SK-N-MC (cell line): ENCODE results near the gene FAF2.

ENCODE experiments used
- DNase-seq: peaks from one replicate; pipeline ENCODE4 v3.0.0-alpha.2; 2011; ENCODE audit warnings: low read depth, low spot score
- H3K27ac ChIP-seq: fragments of 200-600 bp; sonication (generic); 2 replicates; pipeline ENCODE4 v1.5.1; 2016; ENCODE audit warnings: mixed run types
- H3K36me3 ChIP-seq: fragments of 200-600 bp; sonication (generic); 2 replicates; pipeline ENCODE4 v1.6.1; 2017; ENCODE audit warnings: antibody characterized with exemption, low read length, mixed read lengths; ENCODE audit not compliant: insufficient read depth
- H3K4me3 ChIP-seq: fragments of 200-600 bp; sonication (generic); 2 replicates; pipeline ENCODE4 v1.5.1; 2016
- H3K9ac ChIP-seq: fragments of 200-600 bp; sonication (generic); 2 replicates; pipeline ENCODE4 v1.8.0; 2017; ENCODE audit warnings: mixed run types, mixed read lengths; ENCODE audit not compliant: insufficient read length
- H3K9me3 ChIP-seq: fragments of 200-600 bp; sonication (generic); 2 replicates; pipeline ENCODE4 v1.6.1; 2017; ENCODE audit warnings: low read depth, mild to moderate bottlenecking, antibody characterized with exemption, low read length, moderate library complexity, mixed read lengths
- EZH2 ChIP-seq: fragments of 200-600 bp; sonication (generic); IDR thresholded peaks from one replicate; pipeline ENCODE4 v1.6.1; 2017; ENCODE audit warnings: antibody characterized with exemption
- FOXP2 ChIP-seq: optimal IDR thresholded peaks from 2 replicates; pipeline ENCODE3; 2011; ENCODE audit warnings: mild to moderate bottlenecking, moderate library complexity; ENCODE audit not compliant: insufficient read depth; ENCODE audit errors: extremely low read length, control extremely low read depth
- POLR2AphosphoS5 ChIP-seq: IDR thresholded peaks from 2 replicates; pipeline ENCODE4 v1.6.1; 2012; ENCODE audit warnings: mild to moderate bottlenecking, low read depth, low read length, borderline replicate concordance

The FAF2 gene

DNA sequence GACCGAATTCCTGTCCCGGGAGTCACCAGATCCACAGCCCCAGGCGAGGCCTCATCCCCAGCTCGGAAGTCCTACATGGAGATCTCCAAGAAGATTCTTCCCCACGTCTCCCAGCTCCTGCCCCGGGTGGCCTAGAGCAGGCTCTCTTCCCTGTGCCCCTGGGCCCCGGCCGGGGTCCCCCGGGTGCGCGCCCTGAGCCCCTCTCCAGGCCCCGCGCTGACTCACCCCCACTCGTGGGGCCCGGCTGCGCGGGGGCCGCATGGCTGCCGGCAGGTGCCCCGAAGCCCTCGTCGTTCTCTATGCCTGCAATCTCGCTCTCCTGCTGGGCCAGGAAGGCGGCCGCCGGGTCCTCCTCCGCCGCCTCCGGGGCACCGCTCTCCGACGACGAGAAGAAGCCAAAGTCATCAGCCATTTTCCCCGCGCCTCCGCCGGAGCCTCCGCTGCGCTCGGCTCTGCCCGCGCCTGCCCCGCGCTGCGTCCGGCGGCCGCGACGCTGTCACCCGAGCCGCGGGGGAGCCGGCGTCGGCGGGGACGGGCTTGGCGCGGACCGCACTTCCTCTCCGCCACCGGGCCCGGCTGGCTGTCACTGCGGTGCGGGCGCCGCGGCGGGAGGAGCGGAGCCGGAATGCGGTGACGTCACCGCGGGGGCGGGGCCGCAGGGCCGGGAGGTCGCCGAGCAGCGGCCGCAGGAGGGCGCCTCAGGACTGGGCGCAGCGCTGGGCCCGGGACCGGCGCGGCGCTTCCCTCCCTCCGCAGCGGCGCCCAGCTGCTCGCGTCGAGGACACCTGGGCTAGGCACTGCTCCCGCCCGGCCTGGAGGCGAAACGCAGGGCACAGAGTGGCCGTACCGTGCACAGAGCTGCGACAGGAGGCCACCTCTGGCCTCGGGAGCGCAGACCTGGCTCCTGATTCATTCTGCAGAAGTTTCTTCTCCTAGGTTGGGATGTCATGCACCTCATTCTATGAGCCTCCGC lies 31.9 kb upstream of the FAF2 start, which contains the start of gene CLTB:
Gene CLTB (minus strand): TSS at position 588 of the 973 bp plus-strand sequence. CDS start 176 bp downstream, at position 412.
- TF ChIP-seq POLR2AphosphoS5 (no peak), FOXP2 (peak; percentile 17)
- Histone ChIP-seq H3K9me3 (no peaks in the 10 kb centered on the region), H3K9ac (peak within 1 kb of the TSS; percentile 81), H3K36me3 (no peaks in the 10 kb centered on the region), H3K27ac (no peak within 1 kb of the TSS), H3K4me3 (peak within 1 kb of the TSS; percentile 87)
- no peak for DNase-seq

- peak overlapping the region; percentile 87 for H3K4me3 ChIP-seq
- TF ChIP-seq FOXP2: no peak
- no peak for TF ChIP-seq EZH2
- no peak for TF ChIP-seq POLR2AphosphoS5
- DNase-seq: no peak
- H3K9me3 ChIP-seq: no peaks in the 10 kb centered on the region
- no peak overlapping the region for H3K27ac ChIP-seq
- H3K36me3 ChIP-seq: no peaks in the 10 kb centered on the region
- H3K9ac ChIP-seq: peak overlapping the region; percentile 55
Measured at GRCh38 chr5:176416965-176417364, 31.2 kb upstream of the FAF2 start.

DNA sequence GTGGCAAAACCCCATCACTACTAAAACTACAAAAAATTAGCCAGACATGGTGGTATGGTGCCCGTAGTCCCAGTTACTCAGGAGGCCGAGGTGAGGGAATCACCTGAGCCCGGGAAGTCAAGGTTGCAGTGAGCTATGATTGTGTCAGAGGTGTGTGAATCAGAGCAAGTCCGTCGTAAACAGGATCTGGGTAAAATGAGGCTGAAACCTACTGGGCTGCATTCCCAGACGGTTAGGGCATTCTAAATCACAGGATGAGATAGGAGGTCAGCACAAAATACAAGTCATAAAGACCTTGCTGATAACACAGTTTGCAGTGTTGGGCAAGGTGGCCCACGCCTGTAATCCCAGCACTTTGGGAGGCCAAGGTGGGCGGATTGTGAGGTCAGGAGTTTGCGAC lies 29.9 kb upstream of the FAF2 start:
- TF ChIP-seq EZH2 (no peak), FOXP2 (no peak), POLR2AphosphoS5 (no peak)
- DNase-seq: no peak
- Histone ChIP-seq H3K4me3 (no peak overlapping the region), H3K9ac (no peak overlapping the region), H3K36me3 (no peaks in the 10 kb centered on the region), H3K27ac (no peak overlapping the region), H3K9me3 (no peaks in the 10 kb centered on the region)

DNA sequence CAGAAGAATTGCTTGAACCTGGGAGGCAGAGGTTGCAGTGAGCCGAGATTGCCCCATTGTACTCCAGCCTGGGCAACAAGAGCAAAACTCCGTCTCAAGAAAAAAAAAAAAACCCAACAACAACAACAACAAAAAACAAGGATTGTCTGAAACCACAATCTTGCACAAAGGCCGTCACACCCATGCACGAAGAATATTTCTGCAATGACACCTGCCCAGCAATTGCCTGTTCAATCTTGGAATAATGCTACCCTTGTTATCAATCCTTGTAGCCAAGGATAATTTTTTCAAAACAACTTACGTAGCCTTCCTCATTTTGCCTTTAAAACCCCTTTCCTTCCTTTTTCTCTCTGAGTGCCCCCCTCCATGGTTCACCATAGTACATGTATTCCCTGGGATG lies 28.1 kb upstream of the FAF2 start:
- TF ChIP-seq EZH2: no peak
- no peak for TF ChIP-seq POLR2AphosphoS5
- TF ChIP-seq FOXP2: no peak
- no peak overlapping the region for H3K9ac ChIP-seq
- H3K36me3 ChIP-seq: no peaks in the 10 kb centered on the region
- no peak overlapping the region for H3K27ac ChIP-seq
- H3K4me3 ChIP-seq: no peak overlapping the region
- no peaks in the 10 kb centered on the region for H3K9me3 ChIP-seq
- no peak for DNase-seq

- H3K27ac ChIP-seq: no peak overlapping the region
- no peak overlapping the region for H3K4me3 ChIP-seq
- H3K9me3 ChIP-seq: no peaks in the 10 kb centered on the region
- DNase-seq: no peak
- H3K36me3 ChIP-seq: no peaks in the 10 kb centered on the region
- TF ChIP-seq POLR2AphosphoS5: no peak
- TF ChIP-seq FOXP2: no peak
- TF ChIP-seq EZH2: no peak
- no peak overlapping the region for H3K9ac ChIP-seq
Measured at GRCh38 chr5:176420972-176421544, 27.1 kb upstream of the FAF2 start.

- Histone ChIP-seq H3K9me3 (no peaks in the 10 kb centered on the region), H3K4me3 (no peak overlapping the region), H3K36me3 (no peaks in the 10 kb centered on the region), H3K27ac (no peak overlapping the region), H3K9ac (no peak overlapping the region)
- no peak for DNase-seq
- TF ChIP-seq EZH2 (no peak), FOXP2 (no peak), POLR2AphosphoS5 (no peak)
Measured at GRCh38 chr5:176424181-176424580, 24.0 kb upstream of the FAF2 start.

DNA sequence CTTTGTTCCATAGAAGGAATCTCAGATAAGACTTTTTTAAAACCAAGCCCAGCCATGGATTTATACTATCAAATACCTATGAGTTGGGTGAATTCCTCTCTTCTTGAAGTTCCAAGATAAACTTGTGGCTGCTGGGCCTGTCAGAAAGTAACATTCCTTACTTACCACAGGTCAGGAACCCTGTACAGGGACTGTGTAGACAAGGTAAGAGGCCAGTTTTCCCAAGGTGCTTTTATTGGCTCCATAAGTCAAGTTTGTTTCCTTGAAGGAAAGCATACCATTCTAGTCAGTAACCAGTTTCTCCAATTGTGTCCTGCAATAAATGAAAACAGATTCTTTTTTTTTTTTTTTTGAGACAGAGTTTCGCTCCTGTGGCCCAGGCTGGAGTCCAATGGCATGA lies 23.0 kb upstream of the FAF2 start:
- no peaks in the 10 kb centered on the region for H3K36me3 ChIP-seq
- DNase-seq: no peak
- TF ChIP-seq EZH2: no peak
- TF ChIP-seq FOXP2: no peak
- no peak for TF ChIP-seq POLR2AphosphoS5

DNA sequence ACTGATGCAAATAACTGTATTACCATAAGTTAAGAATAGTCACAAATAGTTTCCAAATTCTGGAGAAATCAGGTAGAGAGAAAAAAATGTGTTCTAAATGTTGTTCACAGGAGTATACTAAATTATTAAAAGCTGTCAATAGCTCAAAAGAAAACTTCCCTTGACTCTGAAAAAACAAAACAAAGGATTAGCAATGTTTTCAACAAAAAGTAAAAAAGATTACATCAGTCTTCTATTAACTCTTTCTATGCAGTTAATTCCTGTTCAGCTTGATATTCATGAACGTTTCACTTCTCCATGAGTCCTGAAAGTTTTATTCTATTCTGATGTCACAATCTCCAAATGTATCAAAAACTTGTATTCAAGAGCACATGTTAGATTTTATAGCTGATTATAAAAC lies 22.4 kb upstream of the FAF2 start:
- TF ChIP-seq EZH2 (no peak), FOXP2 (no peak), POLR2AphosphoS5 (no peak)
- no peaks in the 10 kb centered on the region for H3K36me3 ChIP-seq
- H3K4me3 ChIP-seq: no peak overlapping the region
- DNase-seq: no peak
- no peak overlapping the region for H3K27ac ChIP-seq
- no peaks in the 10 kb centered on the region for H3K9me3 ChIP-seq
- no peak overlapping the region for H3K9ac ChIP-seq

More for the DNA sequence above, 23.0 kb upstream of the FAF2 start:
- H3K4me3 ChIP-seq: no peak overlapping the region
- no peak overlapping the region for H3K9ac ChIP-seq
- H3K9me3 ChIP-seq: no peaks in the 10 kb centered on the region
- no peak overlapping the region for H3K27ac ChIP-seq

DNA sequence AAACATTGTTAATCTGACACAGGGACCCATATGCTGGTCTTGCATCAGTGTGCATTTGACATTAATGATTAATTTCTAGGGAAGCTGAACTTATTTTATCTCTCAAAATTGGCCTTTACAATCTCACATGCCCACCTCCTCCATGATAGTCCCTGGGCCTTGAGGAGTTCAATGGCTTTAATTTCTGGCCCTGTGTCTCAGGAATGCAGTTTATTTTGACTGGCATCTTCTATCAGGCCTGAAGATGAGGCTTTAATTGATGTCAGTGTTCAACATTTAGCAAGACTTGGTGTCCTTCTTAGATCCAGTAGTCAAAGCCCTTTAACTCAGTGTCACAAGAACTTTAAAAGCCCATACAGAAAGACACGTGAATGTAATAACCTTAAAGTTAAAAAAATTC lies 21.3 kb upstream of the FAF2 start:
- H3K9me3 ChIP-seq: no peaks in the 10 kb centered on the region
- DNase-seq: no peak
- no peak overlapping the region for H3K27ac ChIP-seq
- H3K36me3 ChIP-seq: no peaks in the 10 kb centered on the region
- H3K4me3 ChIP-seq: no peak overlapping the region
- no peak overlapping the region for H3K9ac ChIP-seq
- no peak for TF ChIP-seq FOXP2
- no peak for TF ChIP-seq EZH2
- no peak for TF ChIP-seq POLR2AphosphoS5
